Spleen (tissue), 11 donors: Measurements from ENCODE around the gene CMIP. TPM values are rescaled to one million over a fixed set of nuclear protein-coding genes. Genes with fewer than 3 reads are reported as not detected.
"Not testable (repeated sequence)": the region's sequence is repeated elsewhere in the genome, so short reads cannot be mapped to it uniquely, and the experiment has no call there.

Source experiments
- DNase-seq: peaks from one replicate; pipeline ENCODE4 v3.0.0-alpha.2; 2020
- H3K27ac ChIP-seq, 8 donors: fragments of 200-600 bp; sonication (generic) in 7 of 8; 1 replicate in 4 of 8; 2 replicates in 4 of 8; pipeline versions ENCODE4 v1.5.0 to v1.8.0; 2016 to 2021; ENCODE audit warnings: inconsistent platforms in 4 of 8, mild to moderate bottlenecking in 4 of 8, moderate library complexity in 1 of 8
- H3K27me3 ChIP-seq, 7 donors: fragments of 200-600 bp; sonication (generic) in 6 of 7; replicated peaks in 1 of 7; 1 replicate in 4 of 7; 2 replicates in 3 of 7; pipeline versions ENCODE4 v1.5.0 to v1.8.0; 2016 to 2021; ENCODE audit warnings: inconsistent platforms in 3 of 7, mild to moderate bottlenecking in 1 of 7
- H3K36me3 ChIP-seq, 6 donors: fragments of 200-600 bp; sonication (generic) in 5 of 6; 1 replicate in 4 of 6; 2 replicates in 2 of 6; pipeline versions ENCODE4 v1.5.0 to v1.8.0; 2016 to 2021; ENCODE audit warnings: inconsistent platforms in 2 of 6
- H3K4me1 ChIP-seq, 6 donors: fragments of 200-600 bp; sonication (generic) in 5 of 6; 1 replicate in 3 of 6; 2 replicates in 3 of 6; pipeline versions ENCODE4 v1.5.0 to v1.8.0; 2016 to 2021; ENCODE audit warnings: inconsistent platforms in 3 of 6
- H3K4me3 ChIP-seq, 8 donors: fragments of 200-600 bp; sonication (generic) in 7 of 8; 1 replicate in 4 of 8; 2 replicates in 4 of 8; pipeline versions ENCODE4 v1.5.0 to v1.8.0; 2016 to 2021; ENCODE audit warnings: inconsistent platforms in 4 of 8, mild to moderate bottlenecking in 4 of 8, moderate library complexity in 2 of 8
- H3K9me3 ChIP-seq, 8 donors: fragments of 200-600 bp; sonication (generic) in 7 of 8; 1 replicate in 4 of 8; 2 replicates in 4 of 8; pipeline versions ENCODE4 v1.5.0 to v1.8.0; 2016 to 2021; ENCODE audit warnings: inconsistent platforms in 4 of 8
- CTCF ChIP-seq, 11 experiments: fragments of 200-600 bp in 7 of 11; fragments of 450-650 bp in 4 of 11; sonication (generic) in 4 of 11; IDR thresholded peaks in 8 of 11; conservative IDR thresholded peaks in 3 of 11; 1 replicate in 7 of 11; 2 replicates in 4 of 11; pipeline versions ENCODE4 v1.4.0 to v1.8.0; 2016 to 2021; ENCODE audit warnings: antibody characterized with exemption in 11 of 11, inconsistent platforms in 4 of 11, mild to moderate bottlenecking in 1 of 11
- POLR2A ChIP-seq, 3 donors: fragments of 450-650 bp; IDR thresholded peaks; one replicate each; pipeline ENCODE4 v1.5.1; 2017; ENCODE audit warnings: antibody characterized with exemption in 3 of 3, mild to moderate bottlenecking in 1 of 3
- POLR2AphosphoS5 ChIP-seq, 3 donors: sonication (generic); formaldehyde crosslinking; IDR thresholded peaks; one replicate each; pipeline ENCODE4 v1.5.1; 2017; ENCODE audit warnings: antibody characterized with exemption in 3 of 3
- WGBS, 5 donors: extraction: QIAGEN DNeasy Blood & Tissue Kit in 3 of 5; methylation state at CpG; one replicate each; pipeline versions ENCODE4 v1.1.5 to v1.1.7; 2013 to 2018; 5-methylcytosine and 5-hydroxymethylcytosine counted together
- intact Hi-C: fragments of 100-400 bp; cut with DNase I; formaldehyde crosslinking; loops from one replicate; pipeline ENCODE4 v1.15.0; 2023; ENCODE audit warnings: low total_unique reads
- polyA plus RNA-seq, 3 donors: library from polyadenylated mRNA; stranded (reverse); fragments of 200-250 nt; gene quantifications; one replicate each; pipeline ENCODE4 v1.2.1, GENCODE V29; 2013
- total RNA-seq, 7 donors: library from RNA; depleted of rRNA in 3 of 7; stranded (reverse); fragments of >200 nt in 3 of 7; fragmentation: NEBNext Ultra II Directional in 4 of 7; extraction: Animal tissue kit (Norgen Biotek cat#: 25700) in 4 of 7; gene quantifications; one replicate each; pipeline versions ENCODE4 v1.1.0 to v1.2.1, GENCODE V29; 2016 to 2021
- donor health status: healthy with polysubstance abuse.
- donor health status: DM: no; HTN: no; CAD: no; lungs with moderate emphysema.
- donor health status: DM: no; HTN: no; CAD: no.
- donor health status: Bipolar disorder and iron deficiency.
- donor health status: healthy.
- donor health status: DM: no; HTN: no; CAD: no.
- donor health status: DM: yes; HTN: yes; CAD: no.

CMIP gene
- total and polyA plus RNA-seq, 10 donors = 6.0 to 107 (median 63.6) TPM

- no peaks in the 10 kb centered on the region for H3K27me3 ChIP-seq
- WGBS, 5 donors = 67 to 97% (median 75%) methylated on average over 11 of the region's 11 CpGs
- H3K36me3 ChIP-seq = no peaks in the 10 kb centered on the region
- H3K4me1 ChIP-seq = peaks cover 0 to 18% (median 8%) of the 10 kb centered on the region in 6 donors
- no peak for TF ChIP-seq POLR2A (IDR thresholded peaks at IDR 0.05)
- TF ChIP-seq POLR2AphosphoS5 (IDR thresholded peaks at IDR 0.05) = peak in 2 of 3 donors; percentile 38 to 47
- TF ChIP-seq CTCF (IDR thresholded peaks at IDR 0.05 in 8 of 11, conservative IDR thresholded peaks at IDR 0.05 in 3 of 11) = no peak
- H3K27ac ChIP-seq = no peak overlapping the region
- DNase-seq = no peak
- H3K4me3 ChIP-seq = no peak overlapping the region
- intact Hi-C loops = no loop called here
- no peaks in the 10 kb centered on the region for H3K9me3 ChIP-seq
Measured at GRCh38 chr16:81421536-81421935, 23.1 kb upstream of the CMIP start.

- H3K4me3 ChIP-seq, H3K36me3 ChIP-seq, DNase-seq, H3K27ac ChIP-seq, H3K9me3 ChIP-seq, intact Hi-C loops, H3K27me3 ChIP-seq: not testable (repeated sequence)
- peaks cover 0 to 18% (median 8%) of the 10 kb centered on the region in 6 donors for H3K4me1 ChIP-seq
- 94 to 98% (median 97%) methylated on average over 7 of the region's 7 CpGs for WGBS, 5 donors
Measured at GRCh38 chr16:81422153-81422552, 22.5 kb upstream of the CMIP start.

GRCh38 chr16:81424771-81425170, 19.8 kb upstream of the CMIP start:
- peak in 1 of 11 experiments; percentile 5 for TF ChIP-seq CTCF (IDR thresholded peaks at IDR 0.05 in 8 of 11, conservative IDR thresholded peaks at IDR 0.05 in 3 of 11)
- no peak for TF ChIP-seq POLR2A (IDR thresholded peaks at IDR 0.05)
- peak in 1 of 3 donors; percentile 28 for TF ChIP-seq POLR2AphosphoS5 (IDR thresholded peaks at IDR 0.05)
- intact Hi-C loops = no loop called here
- no peak for DNase-seq
- Histone ChIP-seq H3K36me3 (no peaks in the 10 kb centered on the region), H3K4me3 (no peak overlapping the region), H3K9me3 (no peaks in the 10 kb centered on the region), H3K27me3 (no peaks in the 10 kb centered on the region), H3K27ac (no peak overlapping the region), H3K4me1 (peaks cover 0 to 22% (median 10%) of the 10 kb centered on the region in 6 donors)
- WGBS, 5 donors = 0 to 13% (median 0%) methylated on average over 1 of the region's 1 CpG

GRCh38 chr16:81427219-81427618, 17.4 kb upstream of the CMIP start:
- no peaks in the 10 kb centered on the region for H3K27me3 ChIP-seq
- 61 to 79% (median 72%) methylated on average over 6 of the region's 6 CpGs for WGBS, 5 donors
- intact Hi-C loops = no loop called here
- no peak overlapping the region for H3K4me3 ChIP-seq
- H3K9me3 ChIP-seq = no peaks in the 10 kb centered on the region
- H3K4me1 ChIP-seq = peaks cover 0 to 25% (median 12%) of the 10 kb centered on the region in 6 donors
- H3K36me3 ChIP-seq = no peaks in the 10 kb centered on the region
- no peak for DNase-seq
- no peak for TF ChIP-seq POLR2A (IDR thresholded peaks at IDR 0.05)
- no peak for TF ChIP-seq CTCF (IDR thresholded peaks at IDR 0.05 in 8 of 11, conservative IDR thresholded peaks at IDR 0.05 in 3 of 11)
- TF ChIP-seq POLR2AphosphoS5 (IDR thresholded peaks at IDR 0.05) = no peak
- H3K27ac ChIP-seq = no peak overlapping the region

- H3K4me1 ChIP-seq = peaks cover 0 to 33% (median 15%) of the 10 kb centered on the region in 6 donors
- H3K9me3 ChIP-seq = no peaks in the 10 kb centered on the region
- no peak overlapping the region for H3K27ac ChIP-seq
- H3K36me3 ChIP-seq = no peaks in the 10 kb centered on the region
- DNase-seq = no peak
- intact Hi-C loops = no loop called here
- TF ChIP-seq POLR2A (IDR thresholded peaks at IDR 0.05) (no peak), POLR2AphosphoS5 (IDR thresholded peaks at IDR 0.05) (peak in 1 of 3 donors; percentile 33), CTCF (IDR thresholded peaks at IDR 0.05 in 8 of 11, conservative IDR thresholded peaks at IDR 0.05 in 3 of 11) (peak in 9 of 11 experiments; percentile 12 to 63 (median 50))
- H3K27me3 ChIP-seq = no peaks in the 10 kb centered on the region
- H3K4me3 ChIP-seq = no peak overlapping the region
- 43 to 62% (median 49%) methylated on average over 3 of the region's 3 CpGs for WGBS, 5 donors
Measured at GRCh38 chr16:81429045-81429521, 15.5 kb upstream of the CMIP start.
